IMR-90 (cell line): ENCODE results near the gene KAZALD1. TPM values are rescaled to one million over a fixed set of nuclear protein-coding genes. Genes with fewer than 3 reads are reported as not detected.

ENCODE experiments used
- ATAC-seq: fragments of 200-7000 bp; cut with Tn5 transposase; 2 replicates; pipeline ENCODE4 v1.9.1; 2020; ENCODE audit warnings: low read depth, mild to moderate bottlenecking, moderate library complexity
- BruUV-seq: library from RNA; stranded (reverse); fragments of 400-500 nt; replicated peaks from 2 replicates; lab custom pipeline; 2021; lab: Mats Ljungman, UMichigan
- CTCF ChIA-PET: fragments of 300-600 bp; formaldehyde crosslinking; extraction: SDS; loops from one replicate; lab custom pipeline; 2021; ENCODE audit warnings: antibody characterized with exemption; lab: Yijun Ruan, JAX
- POLR2A ChIA-PET: fragments of 300-600 bp; sonication (Branson Sonifier 250); formaldehyde crosslinking; loops from one replicate; lab custom pipeline; 2022; ENCODE audit warnings: antibody characterized with exemption; ENCODE audit not compliant: unreplicated experiment; lab: Charles Lee
- DNase-seq: peaks from one replicate; pipeline ENCODE4 v3.0.0; 2013
- H2AFZ ChIP-seq: replicated peaks from 2 replicates; pipeline ENCODE3; 2013; ENCODE audit warnings: low read length, mild to moderate bottlenecking; ENCODE audit not compliant: poor library complexity
- H2AK5ac ChIP-seq: 2 replicates; pipeline ENCODE4 v1.6.1; 2013; ENCODE audit warnings: low read depth, low read length, inconsistent platforms
- H2AK9ac ChIP-seq: replicated peaks from 2 replicates; pipeline ENCODE3; 2013; ENCODE audit warnings: mild to moderate bottlenecking, low read depth, low read length, moderate library complexity; ENCODE audit not compliant: poor library complexity
- H2BK120ac ChIP-seq: 2 replicates; pipeline ENCODE4 v1.6.1; 2013; ENCODE audit warnings: low read depth, low read length, inconsistent platforms
- H2BK15ac ChIP-seq: 3 replicates; pipeline ENCODE4 v1.6.1; 2013; ENCODE audit warnings: low read depth, low read length, inconsistent platforms
- H2BK20ac ChIP-seq: 2 replicates; pipeline ENCODE4 v1.6.1; 2013; ENCODE audit warnings: low read depth, mild to moderate bottlenecking, inconsistent platforms, low read length, moderate library complexity
- H2BK5ac ChIP-seq: 2 replicates; pipeline ENCODE4 v1.6.1; 2013; ENCODE audit warnings: mild to moderate bottlenecking, low read depth, low read length, inconsistent platforms; ENCODE audit not compliant: poor library complexity, severe bottlenecking
- H3K14ac ChIP-seq: replicated peaks from 2 replicates; pipeline ENCODE4 v1.6.1; 2013; ENCODE audit warnings: low read depth, low read length, inconsistent platforms
- H3K18ac ChIP-seq: 2 replicates; pipeline ENCODE4 v1.6.1; 2013; ENCODE audit warnings: low read depth, low read length, control low read depth
- H3K23ac ChIP-seq: 2 replicates; pipeline ENCODE4 v1.6.1; 2013; ENCODE audit warnings: low read depth, low read length, inconsistent platforms
- H3K27ac ChIP-seq: 2 replicates; pipeline ENCODE4 v1.5.1; 2013; ENCODE audit warnings: mild to moderate bottlenecking, control low read depth, low read length; ENCODE audit not compliant: insufficient read depth
- H3K27me3 ChIP-seq: 2 replicates; pipeline ENCODE4 v1.6.1; 2013; ENCODE audit warnings: low read length; ENCODE audit not compliant: control insufficient read depth, insufficient read depth
- H3K36me3 ChIP-seq: 2 replicates; pipeline ENCODE4 v1.6.1; 2013; ENCODE audit warnings: low read length, mixed read lengths; ENCODE audit not compliant: control insufficient read depth, insufficient read depth
- H3K4ac ChIP-seq: 2 replicates; pipeline ENCODE4 v1.6.1; 2013; ENCODE audit warnings: low read depth, low read length, inconsistent platforms
- H3K4me1 ChIP-seq: 2 replicates; pipeline ENCODE4 v1.6.1; 2013; ENCODE audit warnings: low read length, mixed read lengths; ENCODE audit not compliant: control insufficient read depth, insufficient read depth
- H3K4me2 ChIP-seq: 2 replicates; pipeline ENCODE4 v1.6.1; 2013; ENCODE audit warnings: low read depth, mild to moderate bottlenecking, control low read depth, low read length, moderate library complexity
- H3K4me3 ChIP-seq: 2 replicates; pipeline ENCODE4 v1.5.1; 2013; ENCODE audit warnings: low read depth, mild to moderate bottlenecking, control low read depth, low read length, moderate library complexity; ENCODE audit not compliant: insufficient read depth
- H3K56ac ChIP-seq: 2 replicates; pipeline ENCODE4 v1.6.1; 2013; ENCODE audit warnings: low read length, inconsistent platforms; ENCODE audit not compliant: insufficient read depth; ENCODE audit errors: extremely low read depth
- H3K79me1 ChIP-seq, 2 experiments: 2 replicates each; pipeline ENCODE4 v1.6.1; 2013; ENCODE audit warnings: low read length in 2 of 2, inconsistent platforms in 1 of 2, low read depth in 1 of 2
- H3K9ac ChIP-seq: 2 replicates; pipeline ENCODE4 v1.6.1; 2013; ENCODE audit warnings: low read depth, low read length, control low read depth
- H3K9me1 ChIP-seq: 2 replicates; pipeline ENCODE4 v1.6.1; 2013; ENCODE audit warnings: low read length, inconsistent platforms; ENCODE audit not compliant: insufficient read depth
- H3K9me3 ChIP-seq: 2 replicates; pipeline ENCODE4 v1.6.1; 2013; ENCODE audit warnings: low read length; ENCODE audit not compliant: control insufficient read depth, insufficient read depth
- H4K20me1 ChIP-seq: 2 replicates; pipeline ENCODE4 v1.6.1; 2013; ENCODE audit warnings: low read length, inconsistent platforms; ENCODE audit not compliant: insufficient read depth
- H4K5ac ChIP-seq: 2 replicates; pipeline ENCODE4 v1.6.1; 2013; ENCODE audit warnings: mild to moderate bottlenecking, low read depth, low read length, control low read depth
- H4K8ac ChIP-seq, 2 experiments: 2 replicates each; pipeline ENCODE4 v1.6.1; 2013; ENCODE audit warnings: low read depth in 2 of 2, low read length in 2 of 2, control low read depth in 1 of 2, inconsistent platforms in 1 of 2
- H4K91ac ChIP-seq: 2 replicates; pipeline ENCODE4 v1.6.1; 2013; ENCODE audit warnings: low read depth, low read length, inconsistent platforms; ENCODE audit not compliant: insufficient read depth
- BHLHE40 ChIP-seq: fragments of 150-350 bp; IDR thresholded peaks from 2 replicates; pipeline ENCODE4 v1.6.1; 2016; ENCODE audit warnings: mild to moderate bottlenecking, low read depth, low read length
- CEBPB ChIP-seq: IDR thresholded peaks from 2 replicates; pipeline ENCODE4 v1.6.1; 2012; ENCODE audit warnings: low read depth, low read length, improper control_type of control experiment
- CHD1 ChIP-seq: IDR thresholded peaks from 2 replicates; pipeline ENCODE4 v1.6.1; 2012; ENCODE audit warnings: low read depth, low read length, improper control_type of control experiment
- FOS ChIP-seq: fragments of 150-350 bp; IDR thresholded peaks from 2 replicates; pipeline ENCODE4 v1.6.1; 2016; ENCODE audit warnings: low read depth, low read length
- MAFK ChIP-seq: IDR thresholded peaks from 2 replicates; pipeline ENCODE4 v1.6.1; 2012; ENCODE audit warnings: low read depth, low read length, improper control_type of control experiment
- MAZ ChIP-seq: IDR thresholded peaks from 2 replicates; pipeline ENCODE4 v1.6.1; 2012; ENCODE audit warnings: low read depth, mild to moderate bottlenecking, low read length, improper control_type of control experiment, moderate library complexity, borderline replicate concordance
- MXI1 ChIP-seq: IDR thresholded peaks from 2 replicates; pipeline ENCODE4 v1.6.1; 2012; ENCODE audit warnings: low read depth, mild to moderate bottlenecking, low read length, moderate library complexity, borderline replicate concordance
- NFE2L2 ChIP-seq: fragments of 150-350 bp; IDR thresholded peaks from 2 replicates; pipeline ENCODE4 v1.6.1; 2016; ENCODE audit warnings: low read depth, mild to moderate bottlenecking, low read length
- POLR2A ChIP-seq: IDR thresholded peaks from 2 replicates; pipeline ENCODE4 v1.6.1; 2012; ENCODE audit warnings: mild to moderate bottlenecking, low read depth, low read length
- RAD21 ChIP-seq: IDR thresholded peaks from 2 replicates; pipeline ENCODE4 v1.6.1; 2012; ENCODE audit warnings: low read length, improper control_type of control experiment
- RCOR1 ChIP-seq: IDR thresholded peaks from 2 replicates; pipeline ENCODE4 v1.6.1; 2012; ENCODE audit warnings: mild to moderate bottlenecking, low read length, improper control_type of control experiment; ENCODE audit not compliant: insufficient replicate concordance
- RFX5 ChIP-seq: IDR thresholded peaks from 2 replicates; pipeline ENCODE4 v1.8.0; 2012; ENCODE audit warnings: low read depth, mild to moderate bottlenecking, low read length, moderate library complexity
- SMC3 ChIP-seq: fragments of 150-350 bp; IDR thresholded peaks from 2 replicates; pipeline ENCODE4 v1.6.1; 2016; ENCODE audit warnings: low read depth, mild to moderate bottlenecking, antibody characterized with exemption, low read length, moderate library complexity
- whole genome bisulfite sequencing, 2 experiments: methylation state at CpG; one replicate each; pipeline versions ENCODE4 v1.1.5 to v1.1.7; 2013; ENCODE audit warnings: missing lambda C conversion rate in 2 of 2; ENCODE audit not compliant: insufficient read length in 1 of 2; ENCODE audit errors: extremely low coverage in 2 of 2; 5-methylcytosine and 5-hydroxymethylcytosine counted together
- dilution Hi-C: fragments of 300-500 bp; cut with HindIII; formaldehyde crosslinking; loops from one replicate; pipeline ENCODE4 v1.14.3; 2018; ENCODE audit warnings: low sequenced_read_pairs; ENCODE audit not compliant: unreplicated experiment
- in situ Hi-C: fragments of 300-500 bp; cut with MboI; formaldehyde crosslinking; loops from 3 replicates; pipeline ENCODE4 v1.14.3; 2019; ENCODE audit warnings: low sequenced_read_pairs, inconsistent platforms, mixed read lengths
- intact Hi-C: fragments of 100-400 bp; cut with micrococcal nuclease; formaldehyde crosslinking; loops from 2 replicates; pipeline ENCODE4 v1.10.0; 2022
- polyA plus RNA-seq, 3 experiments: library from polyadenylated mRNA; depleted of rRNA; stranded (reverse); fragments of >200 nt; gene quantifications; 2 replicates each; pipeline ENCODE4 v1.2.3, GENCODE V29; 2012; ENCODE audit warnings: low replicate concordance in 1 of 3
- total RNA-seq: library from RNA; depleted of rRNA; stranded (reverse); fragments of >200 nt; gene quantifications from 2 replicates; pipeline ENCODE4 v1.2.3, GENCODE V29; 2012
- TF ChIP-seq, protein P1 (sequence below): conservative IDR thresholded peaks from 2 replicates; pipeline ENCODE4 v1.5.1; 2012; ENCODE audit warnings: mild to moderate bottlenecking, low read depth, low read length, improper control_type of control experiment
- TF ChIP-seq, protein P2 (sequence below): fragments of 150-350 bp; IDR thresholded peaks from 2 replicates; pipeline ENCODE4 v1.6.1; 2016; ENCODE audit warnings: low read depth, mild to moderate bottlenecking, low read length, moderate library complexity, borderline replicate concordance

KAZALD1 gene
- total and polyA plus RNA-seq, 2 of the 4 experiments (the other 2 are of a cell fraction): 9.1 to 18.6 TPM

DNA sequence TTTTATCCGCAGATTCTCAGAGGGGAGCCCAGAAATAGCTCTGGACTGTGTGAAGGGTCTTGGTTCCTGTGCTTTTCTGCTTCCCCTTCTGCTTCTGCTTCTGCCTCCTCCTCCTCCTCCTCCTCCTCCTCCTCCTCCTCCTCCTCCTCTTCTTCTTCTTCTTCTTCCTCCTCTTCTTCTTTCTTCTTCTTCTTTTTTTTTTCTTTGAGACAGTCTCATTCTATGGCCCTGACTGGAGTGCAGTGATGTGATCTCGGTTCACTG, 42.4 kb upstream of the KAZALD1 start (continued):
- TF ChIP-seq BHLHE40: no peak
- TF ChIP-seq SMC3: no peak
- TF ChIP-seq MXI1: no peak

- H3K9ac ChIP-seq: no peak overlapping the region
- WGBS, 2 experiments: 100% methylated on average over 1 of the region's 10 CpGs; no CpG with 5 or more reads in 1 of the 2 experiments
- no peak overlapping the region for H3K23ac ChIP-seq
- DNase-seq (no peak), ATAC-seq (no peak)
- H4K20me1 ChIP-seq: no peaks in the 10 kb centered on the region
- H3K56ac ChIP-seq: no peak overlapping the region
- H2BK20ac ChIP-seq: no peak overlapping the region
- no peak overlapping the region for H2AFZ ChIP-seq
- no peak overlapping the region for H3K4me3 ChIP-seq
- H3K36me3 ChIP-seq: no peaks in the 10 kb centered on the region
- H3K4me1 ChIP-seq: no peaks in the 10 kb centered on the region; the same call in 1 of the 2 replicates
- no peaks in the 10 kb centered on the region for H3K9me3 ChIP-seq
- H3K27me3 ChIP-seq: peaks cover 1% of the 10 kb centered on the region; the same call in 1 of the 2 replicates
- no peak overlapping the region for H4K5ac ChIP-seq
- H4K8ac ChIP-seq: no peak overlapping the region
- dilution Hi-C loops (no loop called here), in situ Hi-C loops (no loop called here), intact Hi-C loops (no loop called here)
- no TSS peak for BruUV-seq
- ChIA-PET POLR2A (no interaction called here), CTCF (no interaction called here)
- H3K79me1 ChIP-seq: no peaks in the 10 kb centered on the region
- H4K91ac ChIP-seq: no peak overlapping the region
- H2AK5ac ChIP-seq: no peak overlapping the region
- H3K27ac ChIP-seq: no peak overlapping the region
- no peak overlapping the region for H2BK5ac ChIP-seq
- H2BK120ac ChIP-seq: no peak overlapping the region
- no peaks in the 10 kb centered on the region for H3K9me1 ChIP-seq
- H2BK15ac ChIP-seq: no peak overlapping the region
- H3K4me2 ChIP-seq: no peak overlapping the region
- no peak overlapping the region for H3K4ac ChIP-seq
- H3K18ac ChIP-seq: no peak overlapping the region
- no peak overlapping the region for H3K14ac ChIP-seq
- no peak overlapping the region for H2AK9ac ChIP-seq
- TF ChIP-seq RAD21 (no peak), CEBPB (no peak), CHD1 (no peak), RFX5 (no peak), FOS (no peak), MXI1 (no peak), POLR2A (no peak), MAFK (no peak), MAZ (no peak), NFE2L2 (no peak), RCOR1 (no peak), BHLHE40 (no peak)
- TF ChIP-seq, protein P1, sequence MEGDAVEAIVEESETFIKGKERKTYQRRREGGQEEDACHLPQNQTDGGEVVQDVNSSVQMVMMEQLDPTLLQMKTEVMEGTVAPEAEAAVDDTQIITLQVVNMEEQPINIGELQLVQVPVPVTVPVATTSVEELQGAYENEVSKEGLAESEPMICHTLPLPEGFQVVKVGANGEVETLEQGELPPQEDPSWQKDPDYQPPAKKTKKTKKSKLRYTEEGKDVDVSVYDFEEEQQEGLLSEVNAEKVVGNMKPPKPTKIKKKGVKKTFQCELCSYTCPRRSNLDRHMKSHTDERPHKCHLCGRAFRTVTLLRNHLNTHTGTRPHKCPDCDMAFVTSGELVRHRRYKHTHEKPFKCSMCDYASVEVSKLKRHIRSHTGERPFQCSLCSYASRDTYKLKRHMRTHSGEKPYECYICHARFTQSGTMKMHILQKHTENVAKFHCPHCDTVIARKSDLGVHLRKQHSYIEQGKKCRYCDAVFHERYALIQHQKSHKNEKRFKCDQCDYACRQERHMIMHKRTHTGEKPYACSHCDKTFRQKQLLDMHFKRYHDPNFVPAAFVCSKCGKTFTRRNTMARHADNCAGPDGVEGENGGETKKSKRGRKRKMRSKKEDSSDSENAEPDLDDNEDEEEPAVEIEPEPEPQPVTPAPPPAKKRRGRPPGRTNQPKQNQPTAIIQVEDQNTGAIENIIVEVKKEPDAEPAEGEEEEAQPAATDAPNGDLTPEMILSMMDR: no peak
- TF ChIP-seq, protein P2, sequence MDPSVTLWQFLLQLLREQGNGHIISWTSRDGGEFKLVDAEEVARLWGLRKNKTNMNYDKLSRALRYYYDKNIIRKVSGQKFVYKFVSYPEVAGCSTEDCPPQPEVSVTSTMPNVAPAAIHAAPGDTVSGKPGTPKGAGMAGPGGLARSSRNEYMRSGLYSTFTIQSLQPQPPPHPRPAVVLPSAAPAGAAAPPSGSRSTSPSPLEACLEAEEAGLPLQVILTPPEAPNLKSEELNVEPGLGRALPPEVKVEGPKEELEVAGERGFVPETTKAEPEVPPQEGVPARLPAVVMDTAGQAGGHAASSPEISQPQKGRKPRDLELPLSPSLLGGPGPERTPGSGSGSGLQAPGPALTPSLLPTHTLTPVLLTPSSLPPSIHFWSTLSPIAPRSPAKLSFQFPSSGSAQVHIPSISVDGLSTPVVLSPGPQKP: no peak
Measured at GRCh38 chr10:101020427-101021075, 41.2 kb upstream of the KAZALD1 start.
